Measurements from ENCODE around the gene GABRB3. TPM values are rescaled to one million over a fixed set of nuclear protein-coding genes. Genes with fewer than 3 reads are reported as not detected.

The GABRB3 gene
- total RNA-seq, 1 donor from 2014 or later = not detected

- intact Hi-C loops (cut with micrococcal nuclease) = no loop called here
These were observed 92.9 kb downstream of the GABRB3 start for GRCh38 chr15:26679927-26680326.

- intact Hi-C loops (cut with micrococcal nuclease) = no loop called here
These were observed 96.8 kb downstream of the GABRB3 start for GRCh38 chr15:26676115-26676514.

GRCh38 chr15:26674467-26674866 is 98.4 kb downstream of the GABRB3 start:
- intact Hi-C loops (cut with micrococcal nuclease) = no loop called here

- intact Hi-C loops (cut with micrococcal nuclease) = no loop called here
These were observed 99.4 kb downstream of the GABRB3 start for GRCh38 chr15:26673445-26673844.

GRCh38 chr15:26670116-26670515 is 102.8 kb downstream of the GABRB3 start:
- intact Hi-C loops (cut with micrococcal nuclease) = no loop called here

GRCh38 chr15:26667222-26667988 is 105.5 kb downstream of the GABRB3 start:
- intact Hi-C loops (cut with micrococcal nuclease) = no loop called here

- intact Hi-C loops (cut with micrococcal nuclease) = no loop called here
These were observed 106.7 kb downstream of the GABRB3 start for GRCh38 chr15:26665957-26666791.

- intact Hi-C loops (cut with micrococcal nuclease) = no loop called here
These were observed 110.6 kb downstream of the GABRB3 start for GRCh38 chr15:26662283-26662682.

- intact Hi-C loops (cut with micrococcal nuclease) = no loop called here
These were observed 111.1 kb downstream of the GABRB3 start for GRCh38 chr15:26661748-26662147.

GRCh38 chr15:26661107-26661506 is 111.8 kb downstream of the GABRB3 start:
- intact Hi-C loops (cut with micrococcal nuclease) = no loop called here

- intact Hi-C loops (cut with micrococcal nuclease) = no loop called here
These were observed 112.6 kb downstream of the GABRB3 start for GRCh38 chr15:26660241-26660640.

GRCh38 chr15:26658290-26658689 is 114.6 kb downstream of the GABRB3 start:
- intact Hi-C loops (cut with micrococcal nuclease) = no loop called here

- intact Hi-C loops (cut with micrococcal nuclease) = no loop called here
These were observed 116.8 kb downstream of the GABRB3 start for GRCh38 chr15:26656080-26656479.

GRCh38 chr15:26651909-26652308 is 121.0 kb downstream of the GABRB3 start:
- intact Hi-C loops (cut with micrococcal nuclease) = no loop called here

- intact Hi-C loops (cut with micrococcal nuclease) = no loop called here
These were observed 124.2 kb downstream of the GABRB3 start for GRCh38 chr15:26648676-26649075.

- intact Hi-C loops (cut with micrococcal nuclease) = no loop called here
These were observed 127.9 kb downstream of the GABRB3 start for GRCh38 chr15:26644948-26645347.

- intact Hi-C loops (cut with micrococcal nuclease) = no loop called here
These were observed 131.7 kb downstream of the GABRB3 start for GRCh38 chr15:26641144-26641543.

GRCh38 chr15:26640601-26641000 is 132.3 kb downstream of the GABRB3 start:
- intact Hi-C loops (cut with micrococcal nuclease) = no loop called here

- intact Hi-C loops (cut with micrococcal nuclease) = no loop called here
These were observed 132.9 kb downstream of the GABRB3 start for GRCh38 chr15:26639966-26640365.

GRCh38 chr15:26635614-26636013 is 137.3 kb downstream of the GABRB3 start:
- intact Hi-C loops (cut with micrococcal nuclease) = no loop called here

- intact Hi-C loops (cut with micrococcal nuclease) = no loop called here
These were observed 137.8 kb downstream of the GABRB3 start for GRCh38 chr15:26635105-26635504.

- intact Hi-C loops (cut with micrococcal nuclease) = no loop called here
These were observed 138.5 kb downstream of the GABRB3 start for GRCh38 chr15:26634319-26634718.

GRCh38 chr15:26632500-26632899 is 140.4 kb downstream of the GABRB3 start:
- intact Hi-C loops (cut with micrococcal nuclease) = no loop called here

Measured in T-helper 1 cell treated with Interleukin-12 subunit alpha and Interleukin-12 subunit beta and Interleukin-4 antibody, amounts not matched to agents 30 ng/mL and 1 ng/mL, for 36 hours (primary cell).